Left lung (tissue), 10 donors: ENCODE data around the gene SOX10. TPM values are rescaled to one million over a fixed set of nuclear protein-coding genes. Genes with fewer than 3 reads are reported as not detected.
A peak's percentile ranks its signal among the peaks of the same experiment; 100 is the strongest.

Source experiments
- ATAC-seq: fragments of 200-7000 bp; cut with Tn5 transposase; one replicate; pipeline ENCODE4 v1.9.1; 2020; ENCODE audit warnings: moderate library complexity
- DNase-seq, 4 donors: peaks; one replicate each; pipeline ENCODE4 v3.0.0-alpha.2; 2013 to 2020
- H3K27ac ChIP-seq, 2 donors: fragments of 200-600 bp; sonication (generic) in 1 of 2; one replicate each; pipeline versions ENCODE4 v1.5.0 to v1.8.0; 2020 to 2021
- H3K27me3 ChIP-seq, 2 donors: fragments of 200-600 bp; sonication (generic) in 1 of 2; one replicate each; pipeline versions ENCODE4 v1.5.0 to v1.8.0; 2020 to 2021
- H3K36me3 ChIP-seq, 2 donors: fragments of 200-600 bp; sonication (generic) in 1 of 2; one replicate each; pipeline versions ENCODE4 v1.5.0 to v1.8.0; 2020 to 2021
- H3K4me1 ChIP-seq, 2 donors: fragments of 200-600 bp; one replicate each; pipeline ENCODE4 v1.8.0; 2021
- H3K4me3 ChIP-seq, 2 donors: fragments of 200-600 bp; sonication (generic) in 1 of 2; one replicate each; pipeline versions ENCODE4 v1.5.0 to v1.8.0; 2020 to 2021; ENCODE audit warnings: mild to moderate bottlenecking in 1 of 2
- H3K9me3 ChIP-seq, 2 donors: fragments of 200-600 bp; sonication (generic) in 1 of 2; one replicate each; pipeline versions ENCODE4 v1.5.0 to v1.8.0; 2020 to 2021
- CTCF ChIP-seq, 2 donors: fragments of 200-600 bp; sonication (generic) in 1 of 2; IDR thresholded peaks; one replicate each; pipeline versions ENCODE4 v1.5.0 to v1.8.0; 2021; ENCODE audit warnings: antibody characterized with exemption in 2 of 2
- intact Hi-C, 2 donors: fragments of 100-400 bp; cut with DNase I; formaldehyde crosslinking; loops; one replicate each; pipeline versions ENCODE4 v1.11.2 to v1.14.2; 2022
- polyA plus RNA-seq, 6 donors: library from polyadenylated mRNA; unstranded; fragments of 120-200 nt; gene quantifications; one replicate each; pipeline ENCODE4 v1.2.1, GENCODE V29; 2013; ENCODE audit not compliant: insufficient read length in 6 of 6
- total RNA-seq, 2 donors: library from RNA; stranded (reverse); fragmentation: NEBNext Ultra II Directional; extraction: Animal tissue kit (Norgen Biotek cat#: 25700); gene quantifications; one replicate each; pipeline ENCODE4 v1.2.1, GENCODE V29; 2021
- donor health status: DM: no; HTN: yes; CAD: no.
- donor health status: DM: no; HTN: no; CAD: no.

Gene SOX10
- total and polyA plus RNA-seq, 8 donors: 0.41 to 1.0 (median 0.83) TPM; not detected in 2

- no peaks in the 10 kb centered on the region for H3K36me3 ChIP-seq
- no peak for TF ChIP-seq CTCF (IDR thresholded peaks at IDR 0.05)
- no peak for ATAC-seq
- intact Hi-C loops: no loop called here
- H3K9me3 ChIP-seq: no peaks in the 10 kb centered on the region
- DNase-seq: peak in 1 of 4 donors; percentile 49
- peaks cover 18 to 24% of the 10 kb centered on the region in 2 donors for H3K4me1 ChIP-seq
- no peak overlapping the region for H3K4me3 ChIP-seq
- H3K27ac ChIP-seq: no peak overlapping the region
- H3K27me3 ChIP-seq: no peaks in the 10 kb centered on the region
Observed at GRCh38 chr22:38030311-38031133, 46.2 kb upstream of the SOX10 start.

- Histone ChIP-seq H3K9me3 (no peaks in the 10 kb centered on the region), H3K4me1 (peaks cover 18 to 21% of the 10 kb centered on the region in 2 donors), H3K27me3 (no peaks in the 10 kb centered on the region), H3K27ac (no peak overlapping the region), H3K4me3 (no peak overlapping the region), H3K36me3 (no peaks in the 10 kb centered on the region)
- ATAC-seq: no peak
- intact Hi-C loops: no loop called here
- no peak for TF ChIP-seq CTCF (IDR thresholded peaks at IDR 0.05)
- DNase-seq: no peak
Observed at GRCh38 chr22:38029901-38030300, 45.5 kb upstream of the SOX10 start.

- H3K27ac ChIP-seq: no peak overlapping the region
- H3K27me3 ChIP-seq: no peaks in the 10 kb centered on the region
- DNase-seq: no peak
- H3K4me3 ChIP-seq: no peak overlapping the region
- H3K36me3 ChIP-seq: no peaks in the 10 kb centered on the region
- ATAC-seq: no peak
- H3K4me1 ChIP-seq: peaks cover 14 to 16% of the 10 kb centered on the region in 2 donors
- no peaks in the 10 kb centered on the region for H3K9me3 ChIP-seq
- TF ChIP-seq CTCF (IDR thresholded peaks at IDR 0.05): no peak
- intact Hi-C loops: no loop called here
Observed at GRCh38 chr22:38029370-38029769, 45.0 kb upstream of the SOX10 start.

- no peak for TF ChIP-seq CTCF (IDR thresholded peaks at IDR 0.05)
- no peak overlapping the region for H3K4me3 ChIP-seq
- peak in 2 of 4 donors; percentile 70 to 72 for DNase-seq
Observed at GRCh38 chr22:38028344-38029130, 44.2 kb upstream of the SOX10 start.

GRCh38 chr22:38027487-38027886 is 43.1 kb upstream of the SOX10 start:
- no peak for ATAC-seq
- no peak for TF ChIP-seq CTCF (IDR thresholded peaks at IDR 0.05)

More at GRCh38 chr22:38028344-38029130, 44.2 kb upstream of the SOX10 start:
- Histone ChIP-seq H3K27me3 (no peaks in the 10 kb centered on the region), H3K27ac (no peak overlapping the region), H3K36me3 (no peaks in the 10 kb centered on the region), H3K9me3 (no peaks in the 10 kb centered on the region), H3K4me1 (peaks cover 6 to 8% of the 10 kb centered on the region in 2 donors)
- intact Hi-C loops: no loop called here
- ATAC-seq: peak; percentile 80

More at GRCh38 chr22:38027487-38027886, 43.1 kb upstream of the SOX10 start:
- Histone ChIP-seq H3K36me3 (no peaks in the 10 kb centered on the region), H3K27ac (no peak overlapping the region), H3K4me3 (no peak overlapping the region), H3K27me3 (no peaks in the 10 kb centered on the region), H3K9me3 (no peaks in the 10 kb centered on the region), H3K4me1 (no peaks in the 10 kb centered on the region)
- peak in 1 of 4 donors; percentile 46 for DNase-seq
- intact Hi-C loops: no loop called here
